Retina (tissue), 1 donor: ENCODE measurements around the gene PTPRG.

Source experiments
- DNase-seq: peaks from one replicate; pipeline ENCODE4 v3.0.0-alpha.2; 2016

The PTPRG gene

DNA sequence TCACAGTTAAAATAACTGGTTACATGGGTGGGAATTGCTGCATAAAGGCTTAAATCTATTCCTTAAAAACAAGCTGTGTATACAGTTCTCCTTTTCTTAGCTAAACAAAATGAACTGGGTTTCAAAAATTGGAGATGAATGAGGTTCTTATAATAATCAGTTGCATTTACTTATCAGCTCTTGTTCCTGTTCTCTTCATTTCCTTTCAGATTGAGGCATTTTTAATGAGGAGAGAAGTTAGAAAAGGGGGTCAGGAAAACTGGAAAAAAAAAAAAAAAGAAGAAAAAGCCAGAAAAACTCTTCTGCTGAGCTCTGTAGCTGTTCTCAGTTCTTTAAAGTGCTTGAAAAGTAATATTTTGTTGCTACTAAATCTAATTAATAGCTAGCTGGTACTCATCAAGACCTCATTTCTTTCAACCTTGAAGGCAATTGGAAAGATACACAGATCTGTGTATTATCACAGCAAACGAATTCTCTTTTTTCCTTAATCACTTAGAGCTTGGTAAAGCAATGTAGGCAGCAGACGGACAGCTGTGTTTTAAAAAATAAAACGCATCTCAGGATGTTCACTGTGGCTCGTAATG lies 32.2 kb downstream of the PTPRG start:
- no peak for DNase-seq

DNA sequence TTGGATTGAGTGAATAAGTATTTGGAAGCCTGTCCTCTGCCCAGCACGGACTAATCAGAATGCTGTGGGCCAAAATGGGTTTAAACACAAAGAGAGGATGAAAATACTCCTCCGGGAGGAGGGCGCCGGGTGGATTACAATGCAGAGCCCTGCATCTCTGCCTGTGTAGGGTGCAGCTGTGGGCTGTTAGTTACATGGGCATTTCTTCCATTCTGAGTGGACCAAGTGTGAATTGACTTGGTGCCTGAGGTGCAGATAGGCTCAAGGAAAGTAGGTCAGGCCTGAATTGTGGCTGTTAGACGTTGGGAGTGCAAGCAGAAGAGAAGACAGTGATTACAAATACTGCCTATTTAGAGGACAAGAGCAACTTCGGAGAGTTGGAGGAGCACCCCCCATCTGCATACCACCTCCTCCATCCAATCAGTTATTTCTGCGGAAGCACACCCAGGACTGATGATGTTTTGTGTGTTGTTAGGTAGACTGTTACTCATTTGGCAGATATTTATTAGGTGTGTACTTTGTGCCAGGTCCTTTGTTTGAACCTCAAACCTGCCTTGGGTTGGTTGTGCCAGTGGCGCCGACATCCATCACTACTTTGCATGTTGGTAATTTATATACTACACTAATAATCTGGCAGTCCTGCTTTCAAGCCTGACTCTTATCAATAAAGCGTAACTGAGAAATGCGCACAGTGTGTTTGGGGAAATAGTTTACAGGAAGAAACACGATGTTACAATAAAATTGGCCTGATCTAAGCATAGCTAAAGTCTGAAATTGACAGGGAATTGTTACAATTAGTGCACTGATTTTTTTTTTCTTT lies 33.0 kb downstream of the PTPRG start:
- DNase-seq: peak; percentile 60

DNA sequence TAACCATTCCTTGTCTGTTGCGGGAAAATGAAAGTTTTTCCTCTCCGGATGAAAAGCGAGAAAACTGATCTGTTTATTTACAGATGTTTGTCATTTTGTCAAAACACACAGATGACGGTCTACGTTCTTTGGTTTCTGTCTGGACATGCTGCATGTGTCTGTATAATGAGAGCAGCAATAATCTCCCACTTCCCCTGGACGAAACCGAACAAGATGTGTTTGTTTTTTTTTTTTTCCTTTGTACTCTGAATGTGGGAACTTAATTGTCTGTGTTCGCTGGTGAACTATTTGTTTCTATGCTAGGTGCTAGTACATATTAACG lies 33.6 kb downstream of the PTPRG start:
- DNase-seq: peak; percentile 21

DNA sequence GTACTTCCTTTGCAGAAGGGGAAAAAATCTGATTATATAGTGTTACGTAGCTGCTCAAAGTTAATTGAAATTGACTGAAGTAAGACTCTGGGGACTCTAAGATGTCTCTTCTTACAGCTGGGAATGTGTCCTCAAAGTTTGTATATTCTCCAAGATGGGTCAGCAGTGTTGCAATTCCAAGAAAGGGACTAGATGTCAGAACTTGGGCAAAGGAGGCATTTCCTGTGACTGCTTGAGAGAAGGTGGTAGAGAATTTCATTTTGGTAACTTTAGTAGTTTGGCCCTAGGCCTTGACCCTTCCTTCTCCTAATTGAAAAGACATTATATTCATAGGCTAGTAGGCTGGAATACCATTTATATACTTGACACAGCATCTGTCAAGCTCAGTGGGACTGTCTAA lies 33.9 kb downstream of the PTPRG start:
- no peak for DNase-seq

DNA sequence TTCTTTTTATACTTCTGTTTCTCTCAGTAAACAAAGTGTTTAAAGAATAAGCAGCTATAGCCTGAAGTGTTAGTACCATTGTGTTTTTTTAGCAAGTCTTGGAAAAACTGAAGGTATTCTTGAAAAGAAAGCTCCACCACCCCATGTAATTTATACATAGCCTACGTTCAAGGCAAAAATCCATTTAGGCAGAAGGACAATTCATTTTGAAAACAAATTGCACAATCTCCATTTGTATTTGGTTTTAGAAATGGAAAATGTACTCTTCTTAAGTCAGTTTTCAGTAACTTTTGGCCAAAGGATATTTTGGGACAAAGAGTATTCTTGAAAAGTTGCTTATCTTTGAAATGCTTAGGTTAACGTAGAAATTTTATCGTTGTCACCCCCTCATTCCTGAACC lies 34.5 kb downstream of the PTPRG start:
- DNase-seq: no peak

DNA sequence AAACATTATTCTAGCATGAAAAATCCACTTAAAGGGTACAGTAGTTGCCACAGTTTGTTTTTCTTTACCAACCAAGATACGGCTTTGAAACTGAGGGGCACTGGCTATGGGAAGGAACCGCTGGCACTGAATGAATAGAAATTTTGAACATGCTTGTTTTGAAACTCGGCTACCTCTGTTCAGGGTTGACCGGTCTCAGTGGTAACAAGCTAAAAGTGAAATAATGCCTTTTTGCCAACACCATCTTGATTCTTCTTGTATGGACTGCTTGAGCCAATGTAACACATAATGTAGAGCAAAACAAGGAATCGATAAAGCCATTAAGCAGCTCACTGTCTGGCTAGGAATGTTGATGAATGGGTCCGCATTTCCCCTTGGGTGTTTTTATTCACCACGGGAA lies 36.5 kb downstream of the PTPRG start:
- DNase-seq: peak; percentile 24

GRCh38 chr3:61600195-61600594 lies 38.8 kb downstream of the PTPRG start:
- DNase-seq: no peak

GRCh38 chr3:61601831-61602230 lies 40.5 kb downstream of the PTPRG start:
- DNase-seq: no peak

- DNase-seq: no peak
Observed at GRCh38 chr3:61602466-61602865, 41.1 kb downstream of the PTPRG start.

- no peak for DNase-seq
Observed at GRCh38 chr3:61605589-61606175, 44.3 kb downstream of the PTPRG start.

GRCh38 chr3:61606196-61606595 lies 44.8 kb downstream of the PTPRG start:
- no peak for DNase-seq

GRCh38 chr3:61608072-61608471 lies 46.7 kb downstream of the PTPRG start:
- no peak for DNase-seq

GRCh38 chr3:61608711-61609110 lies 47.3 kb downstream of the PTPRG start:
- DNase-seq: peak; percentile 20

GRCh38 chr3:61610316-61610715 lies 48.9 kb downstream of the PTPRG start:
- DNase-seq: no peak

GRCh38 chr3:61612211-61613194 lies 51.1 kb downstream of the PTPRG start:
- DNase-seq: no peak

GRCh38 chr3:61613666-61614065 lies 52.3 kb downstream of the PTPRG start:
- DNase-seq: no peak

- no peak for DNase-seq
Observed at GRCh38 chr3:61615643-61616042, 54.3 kb downstream of the PTPRG start.

DNA sequence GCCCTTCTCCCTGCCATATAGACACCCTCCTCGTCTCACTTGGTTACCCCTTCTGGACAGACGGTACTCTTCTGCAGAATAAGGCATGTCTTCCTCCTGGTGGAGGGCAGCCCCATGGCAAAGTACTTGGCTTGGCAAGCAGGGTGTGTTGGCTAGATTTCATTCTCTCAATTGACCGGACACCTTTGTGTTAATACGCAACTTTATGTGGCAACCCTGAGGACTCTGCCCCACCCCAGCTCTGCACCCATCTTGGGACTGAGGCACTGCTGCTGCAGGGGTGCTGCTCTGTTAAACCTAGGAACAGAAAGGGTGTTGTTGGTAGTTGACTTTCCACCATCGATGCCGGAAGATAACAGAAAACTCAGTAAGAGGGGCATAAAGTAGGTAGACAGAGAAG lies 55.2 kb downstream of the PTPRG start:
- no peak for DNase-seq

- no peak for DNase-seq
Observed at GRCh38 chr3:61617041-61617440, 55.7 kb downstream of the PTPRG start.

DNA sequence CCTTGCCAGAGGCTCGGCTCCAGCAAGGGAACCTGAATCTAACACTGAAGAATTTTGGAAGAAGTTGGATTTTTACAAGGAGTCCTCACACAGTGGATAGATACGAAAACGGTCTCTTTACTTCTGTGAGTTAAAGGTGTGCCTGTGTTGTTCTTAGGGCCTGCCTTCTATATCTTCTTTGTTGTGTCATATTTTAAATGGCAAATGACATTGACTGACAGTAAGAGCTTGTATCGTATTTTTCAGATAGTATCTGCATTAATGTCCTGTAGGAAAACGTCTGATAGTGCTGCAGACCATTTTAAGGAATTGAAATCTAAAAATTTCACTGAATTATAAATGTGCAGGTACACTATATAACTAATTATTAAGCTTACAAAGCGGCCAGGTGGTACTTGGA lies 56.3 kb downstream of the PTPRG start:
- no peak for DNase-seq

- DNase-seq: no peak
Observed at GRCh38 chr3:61618231-61618630, 56.9 kb downstream of the PTPRG start.

DNA sequence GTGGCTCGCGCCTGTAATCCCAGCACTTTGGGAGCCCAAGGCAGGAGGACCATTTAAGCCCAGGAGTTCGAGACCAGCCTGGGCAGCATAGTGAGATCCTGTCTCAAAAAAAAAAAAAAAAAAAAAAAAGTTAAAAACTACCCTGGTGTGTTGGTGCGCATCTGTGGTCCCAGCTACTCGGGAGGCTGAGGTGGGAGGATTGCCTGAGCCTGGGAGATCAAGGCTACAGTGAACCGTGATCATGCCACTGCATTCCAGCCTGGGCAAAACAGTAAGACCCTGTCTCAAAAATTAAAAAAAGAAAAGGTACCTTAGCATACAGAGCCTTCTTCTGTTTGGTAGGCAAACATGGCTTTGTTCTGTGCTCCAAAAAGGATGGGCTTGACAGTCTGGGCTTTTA lies 57.5 kb downstream of the PTPRG start:
- no peak for DNase-seq

DNA sequence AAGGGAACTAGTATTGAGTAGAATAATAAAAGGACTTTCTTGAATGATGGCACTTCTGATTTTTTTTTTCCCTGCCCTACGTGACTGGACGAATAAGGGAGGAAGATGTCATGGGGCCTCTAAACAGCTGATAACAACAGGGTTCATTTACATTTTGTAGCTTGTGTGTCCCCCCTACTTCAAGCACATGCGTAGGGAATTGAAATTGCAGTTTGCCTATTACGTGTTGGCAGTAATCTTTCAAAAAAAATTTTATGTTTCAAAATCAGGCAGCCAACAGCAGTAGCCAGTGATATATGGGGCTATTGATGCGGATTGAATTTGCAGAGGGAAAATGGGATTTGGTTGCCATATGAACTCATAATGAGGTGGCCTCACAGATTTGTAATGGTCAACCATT lies 58.7 kb downstream of the PTPRG start:
- DNase-seq: no peak
